ENCODE data around the gene ALOX12. TPM values are rescaled to one million over a fixed set of nuclear protein-coding genes. Genes with fewer than 3 reads are reported as not detected.
A peak's percentile ranks its signal among the peaks of the same experiment; 100 is the strongest.

ALOX12 gene
- total and polyA plus RNA-seq, 4 donors = 0.03 to 3.1 (median 0.24) TPM; not detected in 1

GRCh38 chr17:7025245-7025644, 29.4 kb downstream of the ALOX12 start:
- WGBS = 83% methylated on average over 1 of the region's 1 CpG
- no peak overlapping the region for H3K4me3 ChIP-seq (ENCODE audit: low read depth in 1 of 3, low read length in 3 of 3)
- no peak for TF ChIP-seq JUND (IDR thresholded peaks at IDR 0.05)
- no peaks in the 10 kb centered on the region for H3K27me3 ChIP-seq (ENCODE audit: control insufficient read depth in 4 of 4, insufficient read depth in 4 of 4, low read length in 3 of 4)
- no peak overlapping the region for H3K27ac ChIP-seq (ENCODE audit: low read depth in 1 of 2, low read length in 2 of 2)
- no peak for DNase-seq (ENCODE audit: low spot score)
- no peaks in the 10 kb centered on the region for H3K9me3 ChIP-seq (ENCODE audit: control insufficient read depth in 4 of 4, low read length in 3 of 4)
- no peak overlapping the region for H3K9ac ChIP-seq (ENCODE audit: low read depth in 1 of 2, low read length in 2 of 2)
- H3K36me3 ChIP-seq (ENCODE audit: control insufficient read depth in 4 of 4, insufficient read depth in 3 of 4, low read depth in 1 of 4, low read length in 3 of 4) = peaks cover 0 to under 1% (median 0%) of the 10 kb centered on the region in 4 donors
- peaks cover 5 to 20% (median 13%) of the 10 kb centered on the region in 4 donors for H3K4me1 ChIP-seq (ENCODE audit: control insufficient read depth in 4 of 4, insufficient read depth in 4 of 4, low read length in 3 of 4)

GRCh38 chr17:7026471-7027115, 30.7 kb downstream of the ALOX12 start:
- no peak for DNase-seq (ENCODE audit: low spot score)
- H3K27me3 ChIP-seq (ENCODE audit: control insufficient read depth in 4 of 4, insufficient read depth in 4 of 4, low read length in 3 of 4) = no peaks in the 10 kb centered on the region
- WGBS = 93% methylated on average over 29 of the region's 29 CpGs
- peaks cover 5 to 15% (median 9%) of the 10 kb centered on the region in 4 donors for H3K4me1 ChIP-seq (ENCODE audit: control insufficient read depth in 4 of 4, insufficient read depth in 4 of 4, low read length in 3 of 4)
- H3K9ac ChIP-seq (ENCODE audit: low read depth in 1 of 2, low read length in 2 of 2) = no peak overlapping the region
- H3K9me3 ChIP-seq (ENCODE audit: control insufficient read depth in 4 of 4, low read length in 3 of 4) = no peaks in the 10 kb centered on the region
- H3K36me3 ChIP-seq (ENCODE audit: control insufficient read depth in 4 of 4, insufficient read depth in 3 of 4, low read depth in 1 of 4, low read length in 3 of 4) = peaks cover 0 to 1% (median 0%) of the 10 kb centered on the region in 4 donors
- TF ChIP-seq FOXA1 (IDR thresholded peaks at IDR 0.05) (no peak), ATF3 (IDR thresholded peaks at IDR 0.05) (no peak), TAF1 (conservative IDR thresholded peaks at IDR 0.05) (no peak), SP1 (IDR thresholded peaks at IDR 0.05) (no peak), REST (IDR thresholded peaks at IDR 0.05) (no peak), FOXA2 (IDR thresholded peaks at IDR 0.05) (no peak), EGR1 (IDR thresholded peaks at IDR 0.05; ENCODE audit: low read depth in 2 of 2) (no peak), HNF4A (conservative IDR thresholded peaks at IDR 0.05) (no peak), HNF4G (IDR thresholded peaks at IDR 0.05) (no peak)
- H3K27ac ChIP-seq (ENCODE audit: low read depth in 1 of 2, low read length in 2 of 2) = no peak overlapping the region
- H3K4me3 ChIP-seq (ENCODE audit: low read depth in 1 of 3, low read length in 3 of 3) = no peak overlapping the region

GRCh38 chr17:7027335-7027734, 31.5 kb downstream of the ALOX12 start:
- peaks cover 0 to 9% (median 3%) of the 10 kb centered on the region in 4 donors for H3K4me1 ChIP-seq (ENCODE audit: control insufficient read depth in 4 of 4, insufficient read depth in 4 of 4, low read length in 3 of 4)
- H3K36me3 ChIP-seq (ENCODE audit: control insufficient read depth in 4 of 4, insufficient read depth in 3 of 4, low read depth in 1 of 4, low read length in 3 of 4) = peaks cover 0 to 1% (median 0%) of the 10 kb centered on the region in 4 donors
- H3K27me3 ChIP-seq (ENCODE audit: control insufficient read depth in 4 of 4, insufficient read depth in 4 of 4, low read length in 3 of 4) = no peaks in the 10 kb centered on the region
- no peak overlapping the region for H3K4me3 ChIP-seq (ENCODE audit: low read depth in 1 of 3, low read length in 3 of 3)
- WGBS = 79% methylated on average over 13 of the region's 13 CpGs
- no peak overlapping the region for H3K27ac ChIP-seq (ENCODE audit: low read depth in 1 of 2, low read length in 2 of 2)
- H3K9me3 ChIP-seq (ENCODE audit: control insufficient read depth in 4 of 4, low read length in 3 of 4) = no peaks in the 10 kb centered on the region
- TF ChIP-seq ZBTB33 (IDR thresholded peaks at IDR 0.05) = no peak
- TF ChIP-seq NR2F2 (IDR thresholded peaks at IDR 0.05) = peak; percentile 16
- DNase-seq (ENCODE audit: low spot score) = no peak
- H3K9ac ChIP-seq (ENCODE audit: low read depth in 1 of 2, low read length in 2 of 2) = no peak overlapping the region

Data from liver (tissue), 9 donors.